Fibroblast of pulmonary artery (primary cell): ENCODE measurements around the gene TMEFF1.

Source experiments
- DNase-seq: peaks from one replicate; pipeline ENCODE4 v3.0.0-alpha.2; 2010; ENCODE audit warnings: low read depth
- H3K4me3 ChIP-seq: replicated peaks from 2 replicates; pipeline ENCODE4 v1.5.1; 2011; ENCODE audit warnings: low read depth, mild to moderate bottlenecking, control low read depth, low read length, moderate library complexity
- TF ChIP-seq, protein P1 (sequence below): IDR thresholded peaks from 2 replicates; pipeline ENCODE4 v1.5.1; 2011; ENCODE audit warnings: mild to moderate bottlenecking, control low read depth, low read length, inconsistent platforms; ENCODE audit errors: missing control alignments

TMEFF1 gene

DNA sequence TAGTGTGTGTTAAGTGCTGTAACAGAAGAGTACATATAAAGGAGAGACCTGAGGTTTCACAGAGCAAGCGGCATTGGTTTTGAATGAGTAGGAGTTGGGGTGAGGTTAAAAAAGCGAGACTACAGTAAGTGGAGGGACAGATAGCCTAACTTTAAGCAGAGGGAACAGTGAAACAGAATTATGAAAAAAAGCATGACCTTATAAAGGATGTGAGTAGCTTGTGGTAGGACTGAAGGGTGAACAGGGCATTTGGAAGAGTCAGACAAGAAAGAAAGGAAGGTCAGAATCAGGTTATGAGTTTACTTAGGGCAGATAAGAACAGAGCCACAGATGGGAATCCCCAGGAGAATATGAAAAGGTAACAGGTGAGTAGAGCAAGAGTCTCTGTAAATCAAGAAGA lies 23.5 kb upstream of the TMEFF1 start:
- no peak overlapping the region for H3K4me3 ChIP-seq
- TF ChIP-seq, protein P1, sequence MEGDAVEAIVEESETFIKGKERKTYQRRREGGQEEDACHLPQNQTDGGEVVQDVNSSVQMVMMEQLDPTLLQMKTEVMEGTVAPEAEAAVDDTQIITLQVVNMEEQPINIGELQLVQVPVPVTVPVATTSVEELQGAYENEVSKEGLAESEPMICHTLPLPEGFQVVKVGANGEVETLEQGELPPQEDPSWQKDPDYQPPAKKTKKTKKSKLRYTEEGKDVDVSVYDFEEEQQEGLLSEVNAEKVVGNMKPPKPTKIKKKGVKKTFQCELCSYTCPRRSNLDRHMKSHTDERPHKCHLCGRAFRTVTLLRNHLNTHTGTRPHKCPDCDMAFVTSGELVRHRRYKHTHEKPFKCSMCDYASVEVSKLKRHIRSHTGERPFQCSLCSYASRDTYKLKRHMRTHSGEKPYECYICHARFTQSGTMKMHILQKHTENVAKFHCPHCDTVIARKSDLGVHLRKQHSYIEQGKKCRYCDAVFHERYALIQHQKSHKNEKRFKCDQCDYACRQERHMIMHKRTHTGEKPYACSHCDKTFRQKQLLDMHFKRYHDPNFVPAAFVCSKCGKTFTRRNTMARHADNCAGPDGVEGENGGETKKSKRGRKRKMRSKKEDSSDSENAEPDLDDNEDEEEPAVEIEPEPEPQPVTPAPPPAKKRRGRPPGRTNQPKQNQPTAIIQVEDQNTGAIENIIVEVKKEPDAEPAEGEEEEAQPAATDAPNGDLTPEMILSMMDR, result no peak
- DNase-seq, result no peak

DNA sequence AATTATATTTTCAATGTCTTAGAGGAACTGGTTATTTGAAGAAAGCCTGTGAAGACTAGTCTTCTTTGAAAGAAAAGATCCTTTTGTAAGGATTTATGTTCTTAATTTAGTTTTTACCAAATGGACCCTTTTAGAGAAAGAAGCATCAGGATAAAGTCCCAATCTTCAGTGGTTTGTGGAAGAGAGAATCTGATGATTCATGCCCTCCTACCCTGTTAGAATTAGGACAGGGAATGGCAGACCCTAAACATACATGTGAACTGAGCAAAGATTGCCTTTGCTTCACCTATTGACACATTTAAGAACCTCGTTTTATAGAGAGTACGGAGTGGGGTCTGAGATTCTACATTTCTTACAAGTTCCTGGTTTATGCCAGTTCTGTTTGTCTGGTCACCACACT lies 20.1 kb upstream of the TMEFF1 start:
- TF ChIP-seq, protein P1, result no peak
- no peak for DNase-seq
- H3K4me3 ChIP-seq, result no peak overlapping the region

DNA sequence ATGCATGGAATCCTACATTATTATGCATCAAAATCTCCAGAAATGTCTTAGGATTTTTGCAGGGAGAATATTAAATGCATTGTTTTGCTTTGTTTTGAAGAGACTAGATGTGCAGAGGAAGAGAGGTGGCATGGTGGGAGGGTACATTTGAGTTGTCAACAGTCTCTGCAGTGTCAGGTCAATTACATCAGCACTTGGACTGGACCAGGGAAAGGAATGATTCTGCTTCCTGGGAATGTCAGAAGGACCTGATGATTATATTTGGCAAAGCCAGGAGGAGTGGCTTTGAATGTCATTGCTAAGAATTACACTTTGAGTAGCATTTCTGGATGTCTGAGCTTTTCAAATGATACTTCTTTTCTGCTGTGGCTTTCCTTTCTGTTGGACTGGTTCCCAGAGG lies 17.5 kb upstream of the TMEFF1 start:
- TF ChIP-seq, protein P1, result no peak
- H3K4me3 ChIP-seq, result no peak overlapping the region
- DNase-seq, result peak; percentile 55

DNA sequence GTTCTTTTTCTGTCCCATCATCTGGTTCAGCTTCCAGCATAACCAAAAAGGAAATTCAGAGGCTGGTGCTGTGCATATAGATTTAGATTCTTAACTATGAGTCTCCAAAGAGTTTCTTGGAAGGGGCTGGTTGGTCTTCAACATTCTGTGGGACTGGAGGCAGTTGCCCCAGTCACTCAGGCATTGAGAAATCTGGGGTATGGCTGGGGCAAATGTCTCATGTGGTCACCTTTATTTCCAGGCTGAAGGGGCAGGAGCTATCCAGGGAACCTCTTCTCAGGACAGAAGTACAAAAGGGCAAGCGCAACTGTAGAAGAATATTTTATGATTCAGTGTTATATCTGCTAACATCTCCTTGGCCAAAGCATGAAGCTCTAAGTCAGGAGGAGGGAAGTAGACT lies 15.4 kb upstream of the TMEFF1 start:
- TF ChIP-seq, protein P1, result no peak
- no peak overlapping the region for H3K4me3 ChIP-seq
- DNase-seq, result no peak

DNA sequence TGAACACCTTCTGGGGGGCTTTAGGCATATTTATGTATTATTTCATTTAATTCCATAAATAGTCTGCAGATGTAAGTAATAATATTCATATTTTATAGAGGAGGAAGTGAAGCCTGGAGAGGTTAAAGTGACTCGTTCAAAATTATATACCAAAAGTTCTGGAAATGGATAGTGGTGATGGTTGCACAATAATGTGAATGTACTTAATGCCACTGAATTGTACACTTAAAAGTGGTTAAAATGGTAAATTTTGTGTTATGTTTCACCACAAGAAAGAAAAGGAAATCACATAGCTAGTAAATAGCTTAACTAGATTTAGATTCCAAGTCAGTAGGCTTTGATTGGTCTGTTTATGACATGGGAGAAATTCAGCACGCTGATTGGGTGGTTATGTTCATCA lies 13.0 kb upstream of the TMEFF1 start:
- TF ChIP-seq, protein P1, result no peak
- DNase-seq, result no peak

DNA sequence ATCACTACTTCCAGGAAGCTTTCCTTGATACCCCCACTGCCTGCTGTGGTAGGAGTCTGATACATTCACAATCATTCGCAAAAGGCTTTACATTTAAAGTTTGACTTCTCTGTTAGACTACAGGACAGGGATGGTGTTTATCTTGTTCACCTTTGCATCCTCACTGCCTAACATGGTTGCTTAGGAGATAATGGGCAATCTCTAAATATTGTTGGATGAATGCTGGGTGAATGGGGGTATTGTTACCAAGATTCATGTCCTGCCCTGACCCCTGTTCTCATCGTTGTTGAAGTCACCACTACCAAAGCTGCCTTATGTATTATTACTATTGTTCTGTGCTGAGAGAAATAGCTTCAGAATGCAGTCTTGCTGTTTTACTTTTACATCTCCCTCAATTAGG lies 7.7 kb upstream of the TMEFF1 start:
- no peak for DNase-seq
- TF ChIP-seq, protein P1, result no peak
- no peak overlapping the region for H3K4me3 ChIP-seq

More for the DNA sequence above, 13.0 kb upstream of the TMEFF1 start:
- no peak overlapping the region for H3K4me3 ChIP-seq

DNA sequence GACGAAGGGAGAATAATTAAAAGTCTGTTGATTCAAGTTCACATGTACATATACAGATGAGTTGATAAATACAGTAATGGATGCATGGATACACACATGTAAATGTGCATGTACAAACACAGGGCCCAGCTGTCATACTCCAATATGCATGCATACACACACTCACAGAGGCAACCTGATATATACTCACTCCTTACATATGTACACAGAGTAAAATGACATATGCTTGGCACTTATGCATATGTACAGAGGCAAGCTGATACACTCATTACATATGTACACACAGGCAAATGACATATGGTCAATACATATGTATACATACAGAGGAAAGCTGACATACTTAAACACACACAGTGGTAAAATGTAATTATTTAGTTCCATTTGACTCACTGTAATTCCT lies 7.2 kb upstream of the TMEFF1 start:
- TF ChIP-seq, protein P1, result no peak
- DNase-seq, result no peak

More for the DNA sequence above, 7.2 kb upstream of the TMEFF1 start:
- H3K4me3 ChIP-seq, result no peak overlapping the region
